K562 (cell line): ENCODE data around the gene SSH3. TPM values are rescaled to one million over a fixed set of nuclear protein-coding genes. Genes with fewer than 3 reads are reported as not detected.

Experiments used
- BHLHE40 ChIP-seq: IDR thresholded peaks from 2 replicates; pipeline ENCODE4 v1.6.1; 2011; ENCODE audit warnings: low read length, improper control_type of control experiment
- BRD9 ChIP-seq: fragments of 450-650 bp; IDR thresholded peaks from 2 replicates; pipeline ENCODE4 v1.6.1; 2018; ENCODE audit warnings: low read depth; ENCODE audit not compliant: partially characterized antibody
- CBFA2T3 ChIP-seq: fragments of 450-650 bp; IDR thresholded peaks from 2 replicates; pipeline ENCODE4 v1.6.1; 2017
- CHD1 ChIP-seq: fragments of 200-600 bp; sonication (generic); IDR thresholded peaks from one replicate; pipeline ENCODE4 v1.6.1; 2012; ENCODE audit warnings: mild to moderate bottlenecking, moderate library complexity, low read length, inconsistent platforms
- DMBX1 ChIP-seq: fragments of 250-450 bp; sonication (Bioruptor Pico); IDR thresholded peaks from 2 replicates; pipeline ENCODE4 v1.8.0; 2022; ENCODE audit warnings: inconsistent platforms, mild to moderate bottlenecking, moderate library complexity, borderline replicate concordance
- EGR1 ChIP-seq: fragments of 450-650 bp; conservative IDR thresholded peaks from 2 replicates; pipeline ENCODE4 v1.6.1; 2017; ENCODE audit warnings: mild to moderate bottlenecking
- ELF1 ChIP-seq: fragments of 200-800 bp; sonication (Bioruptor generic); IDR thresholded peaks from 2 replicates; pipeline ENCODE4 v1.6.1; 2016; ENCODE audit warnings: missing genetic modification characterization, missing compliant biosample characterization
- ELF4 ChIP-seq: fragments of 450-650 bp; formaldehyde crosslinking; IDR thresholded peaks from 2 replicates; pipeline ENCODE4 v1.4.0; 2022; ENCODE audit warnings: missing genetic modification characterization
- FOXK1 ChIP-seq: sonication (generic); formaldehyde crosslinking; IDR thresholded peaks from 2 replicates; pipeline ENCODE4 v1.8.0; 2022; ENCODE audit warnings: missing genetic modification reagents, mild to moderate bottlenecking, borderline replicate concordance
- HINFP ChIP-seq: fragments of 450-650 bp; conservative IDR thresholded peaks from 2 replicates; pipeline ENCODE4 v1.6.1; 2016; ENCODE audit warnings: missing genetic modification characterization, low read depth, mild to moderate bottlenecking, control low read depth, missing compliant biosample characterization
- MBD1 ChIP-seq: fragments of 250-450 bp; sonication (Bioruptor Pico); IDR thresholded peaks from 2 replicates; pipeline ENCODE4 v1.8.0; 2022; ENCODE audit warnings: inconsistent platforms
- NR2F6 ChIP-seq: fragments of 450-650 bp; formaldehyde crosslinking; IDR thresholded peaks from 2 replicates; pipeline ENCODE4 v1.4.0; 2020; ENCODE audit warnings: mild to moderate bottlenecking
- RB1 ChIP-seq: fragments of 450-650 bp; IDR thresholded peaks from 2 replicates; pipeline ENCODE4 v1.6.1; 2017; ENCODE audit warnings: low read depth, mild to moderate bottlenecking
- SIX5 ChIP-seq, 2 experiments: IDR thresholded peaks; 2 replicates each; pipeline ENCODE4 v1.6.1; 2011; ENCODE audit warnings: low read length in 2 of 2, borderline replicate concordance in 1 of 2, low read depth in 1 of 2, mild to moderate bottlenecking in 1 of 2, moderate library complexity in 1 of 2; ENCODE audit not compliant: insufficient read depth in 1 of 2
- SMARCC2 ChIP-seq: fragments of 450-650 bp; IDR thresholded peaks from 2 replicates; pipeline ENCODE4 v1.6.1; 2017; ENCODE audit warnings: antibody characterized with exemption, moderate library complexity, mild to moderate bottlenecking, low read depth
- SNAPC5 ChIP-seq: fragments of 250-450 bp; sonication (Bioruptor Pico); IDR thresholded peaks from 2 replicates; pipeline ENCODE4 v1.8.0; 2021; ENCODE audit warnings: moderate library complexity, mild to moderate bottlenecking, inconsistent platforms
- YY1 ChIP-seq, 3 experiments: IDR thresholded peaks; 2 replicates each; pipeline ENCODE4 v1.6.1; 2011; ENCODE audit warnings: low read length in 2 of 3, mild to moderate bottlenecking in 2 of 3, moderate library complexity in 2 of 3, borderline replicate concordance in 1 of 3, control low read depth in 1 of 3, low read depth in 1 of 3; ENCODE audit not compliant: insufficient read depth in 3 of 3, insufficient replicate concordance in 2 of 3, control insufficient read depth in 1 of 3, insufficient read length in 1 of 3; ENCODE audit errors: extremely low read depth in 1 of 3
- ZKSCAN8 ChIP-seq: fragments of 200-800 bp; sonication (Bioruptor generic); IDR thresholded peaks from 2 replicates; pipeline ENCODE4 v1.6.1; 2016; ENCODE audit warnings: missing genetic modification characterization, missing compliant biosample characterization
- ZNF124 ChIP-seq: sonication (generic); formaldehyde crosslinking; IDR thresholded peaks from 2 replicates; pipeline ENCODE4 v1.8.1; 2022; ENCODE audit warnings: missing genetic modification reagents
- ZNF277 ChIP-seq: fragments of 250-450 bp; sonication (Bioruptor Pico); IDR thresholded peaks from 2 replicates; pipeline ENCODE4 v1.8.0; 2022; ENCODE audit warnings: inconsistent platforms, mild to moderate bottlenecking, moderate library complexity, borderline replicate concordance
- ZNF3 ChIP-seq: fragments of 250-450 bp; sonication (Bioruptor Pico); IDR thresholded peaks from 2 replicates; pipeline ENCODE4 v1.5.0; 2021; ENCODE audit warnings: mild to moderate bottlenecking, moderate library complexity
- ZNF766 ChIP-seq: fragments of 200-800 bp; sonication (Bioruptor generic); conservative IDR thresholded peaks from 2 replicates; pipeline ENCODE4 v1.6.1; 2016; ENCODE audit warnings: missing genetic modification characterization, missing compliant biosample characterization
- polyA plus RNA-seq, 8 experiments: library from polyadenylated mRNA; depleted of rRNA in 4 of 8; stranded (reverse) in 5 of 8; unstranded in 3 of 8; fragments of >200 nt; fragmentation: Nextera tagmentation in 2 of 8; fragmentation: Illumina TruSeq in 1 of 8; extraction: Ambion mirVana in 2 of 8; extraction: Trizol in 1 of 8; gene quantifications; 2 replicates each; pipeline versions ENCODE4 v1.2.1 to v1.2.3, GENCODE V29; 2011 to 2014; ENCODE audit warnings: inconsistent platforms in 1 of 8, missing spikeins in 1 of 8
- total RNA-seq, 7 experiments: library from RNA; depleted of rRNA in 6 of 7; stranded (reverse); fragments of >200 nt in 6 of 7; fragmentation: Illumina TruSeq in 2 of 7; extraction: Trizol in 2 of 7; gene quantifications; 2 replicates each; pipeline versions ENCODE4 v1.2.1 to v1.2.3, GENCODE V29; 2011 to 2021; ENCODE audit warnings: low replicate concordance in 1 of 7

The SSH3 gene
- total and polyA plus RNA-seq, 9 of the 15 experiments (the other 6 are each of a cell fraction or from before 2014, with no cell fraction given) = 0.07 to 1.0 (median 0.24) TPM; not detected in 3

- TF ChIP-seq ZNF766 (CRISPR knock-in tag) = no peak; the same call in 1 of the 2 replicates
- TF ChIP-seq ZKSCAN8 = no peak
- TF ChIP-seq NR2F6 (CRISPR knock-in tag) = no peak
- TF ChIP-seq HINFP (tag) = 0 out of 2 replicates have a peak, but pooled peaks have one; percentile 36
- peak; percentile 73 for TF ChIP-seq RB1
- no peak for TF ChIP-seq DMBX1
- peak; percentile 77 to 83 for TF ChIP-seq SIX5 (IDR thresholded peaks at IDR 0.05; ENCODE audit: borderline replicate concordance in 1 of 2, insufficient read depth in 1 of 2, low read depth in 1 of 2, low read length in 2 of 2)
- TF ChIP-seq ZNF277 (CRISPR knock-in tag) = no peak
- TF ChIP-seq EGR1 = no peak
- peak in 2 of 3 experiments; percentile 13 to 75 for TF ChIP-seq YY1 (IDR thresholded peaks at IDR 0.05; ENCODE audit: borderline replicate concordance in 1 of 3, control insufficient read depth in 1 of 3, extremely low read depth in 1 of 3, insufficient read depth in 3 of 3, insufficient read length in 1 of 3, insufficient replicate concordance in 2 of 3, low read depth in 1 of 3, low read length in 2 of 3)
- TF ChIP-seq SNAPC5 (CRISPR knock-in tag) = no peak
- no peak for TF ChIP-seq ELF4 (CRISPR knock-in tag)
- TF ChIP-seq CBFA2T3 = no peak
- TF ChIP-seq ELF1 (tag) = peak; percentile 94
- TF ChIP-seq ZNF3 (CRISPR knock-in tag) = no peak
- no peak for TF ChIP-seq MBD1 (CRISPR knock-in tag)
- peak; percentile 67 for TF ChIP-seq CHD1
- TF ChIP-seq SMARCC2 = no peak
- no peak for TF ChIP-seq FOXK1 (CRISPR knock-in tag)
- peak; percentile 99 for TF ChIP-seq BRD9
- TF ChIP-seq ZNF124 (CRISPR knock-in tag) = no peak
- peak; percentile 25 for TF ChIP-seq BHLHE40
These were observed 14.0 kb downstream of the SSH3 start (continued) for GRCh38 chr11:67317205-67317887.
